Chondrocyte (in vitro differentiated cells): Measurements from ENCODE around the gene BLOC1S3. TPM values are rescaled to one million over a fixed set of nuclear protein-coding genes. Genes with fewer than 3 reads are reported as not detected.
A peak's percentile ranks its signal among the peaks of the same experiment; 100 is the strongest.

Source experiments
- DNase-seq: peaks from one replicate; pipeline ENCODE4 v3.0.0; 2021; ENCODE audit warnings: mixed read lengths, low spot score
- H3K27ac Mint-ChIP-seq: one replicate; pipeline ENCODE4 v1.8.0; 2021; ENCODE audit warnings: mild to moderate bottlenecking, moderate library complexity, mixed read lengths; ENCODE audit not compliant: unreplicated experiment
- H3K27me3 Mint-ChIP-seq: 2 replicates; pipeline ENCODE4 v1.8.0; 2021; ENCODE audit warnings: low read depth, mixed read lengths
- H3K36me3 Mint-ChIP-seq: 2 replicates; pipeline ENCODE4 v1.8.0; 2021; ENCODE audit warnings: low read depth, mixed read lengths
- H3K4me1 Mint-ChIP-seq: 2 replicates; pipeline ENCODE4 v1.8.0; 2021; ENCODE audit warnings: low read depth, mild to moderate bottlenecking, mixed read lengths
- H3K4me3 Mint-ChIP-seq: one replicate; pipeline ENCODE4 v1.8.0; 2021; ENCODE audit warnings: mild to moderate bottlenecking, moderate library complexity, mixed read lengths; ENCODE audit not compliant: unreplicated experiment
- H3K9me3 Mint-ChIP-seq: 2 replicates; pipeline ENCODE4 v1.8.0; 2021; ENCODE audit warnings: low read depth, mixed read lengths
- CTCF ChIP-seq: fragments of 200-600 bp; sonication (generic); IDR thresholded peaks from 2 replicates; pipeline ENCODE4 v1.5.0; 2021; ENCODE audit warnings: antibody characterized with exemption, mild to moderate bottlenecking, moderate library complexity
- total RNA-seq: library from RNA; stranded (reverse); gene quantifications from 3 replicates; pipeline ENCODE4 v1.2.1, GENCODE V29; 2021

BLOC1S3 gene
- total RNA-seq, 1 donor from 2014 or later = 21.0 TPM

- Mint-ChIP-seq H3K36me3 (peaks cover 3% of the 10 kb centered on the region), H3K9me3 (no peaks in the 10 kb centered on the region), H3K4me1 (peaks cover 9% of the 10 kb centered on the region), H3K27ac (no peak overlapping the region), H3K27me3 (no peaks in the 10 kb centered on the region), H3K4me3 (no peak overlapping the region)
- no peak for TF ChIP-seq CTCF
- no peak for DNase-seq
Observed at GRCh38 chr19:45206328-45206727, 27.7 kb downstream of the BLOC1S3 start.

- Mint-ChIP-seq H3K36me3 (no peaks in the 10 kb centered on the region), H3K4me3 (no peak overlapping the region), H3K9me3 (no peaks in the 10 kb centered on the region), H3K27ac (peak overlapping the region; percentile 22), H3K4me1 (peaks cover 53% of the 10 kb centered on the region), H3K27me3 (no peaks in the 10 kb centered on the region)
- no peak for TF ChIP-seq CTCF
- DNase-seq = no peak
Observed at GRCh38 chr19:45211751-45212381, 33.3 kb downstream of the BLOC1S3 start.

- Mint-ChIP-seq H3K27ac (no peak overlapping the region), H3K4me3 (no peak overlapping the region), H3K4me1 (peaks cover 58% of the 10 kb centered on the region), H3K9me3 (no peaks in the 10 kb centered on the region), H3K36me3 (no peaks in the 10 kb centered on the region), H3K27me3 (no peaks in the 10 kb centered on the region)
- no peak for TF ChIP-seq CTCF
- no peak for DNase-seq
Observed at GRCh38 chr19:45213031-45213430, 34.4 kb downstream of the BLOC1S3 start.

GRCh38 chr19:45215391-45216191 lies 37.0 kb downstream of the BLOC1S3 start:
- Mint-ChIP-seq H3K27ac (peak overlapping the region; percentile 75), H3K36me3 (no peaks in the 10 kb centered on the region), H3K27me3 (no peaks in the 10 kb centered on the region), H3K4me1 (peaks cover 61% of the 10 kb centered on the region), H3K4me3 (peak overlapping the region; percentile 59), H3K9me3 (no peaks in the 10 kb centered on the region)
- TF ChIP-seq CTCF = peak; percentile 20
- no peak for DNase-seq

GRCh38 chr19:45216667-45217066 lies 38.1 kb downstream of the BLOC1S3 start:
- Mint-ChIP-seq H3K27me3 (no peaks in the 10 kb centered on the region), H3K4me1 (peaks cover 54% of the 10 kb centered on the region), H3K9me3 (no peaks in the 10 kb centered on the region), H3K4me3 (no peak overlapping the region), H3K27ac (peak overlapping the region; percentile 80), H3K36me3 (no peaks in the 10 kb centered on the region)
- TF ChIP-seq CTCF = no peak
- no peak for DNase-seq
